ENCODE results near the gene RAPGEF6. TPM values are rescaled to one million over a fixed set of nuclear protein-coding genes. Genes with fewer than 3 reads are reported as not detected.

Gene RAPGEF6
- total and polyA plus RNA-seq, 9 of the 15 experiments (the other 6 are each of a cell fraction or from before 2014, with no cell fraction given), result 2.7 to 23.4 (median 12.7) TPM

- TF ChIP-seq ID3 (CRISPR knock-in tag; IDR thresholded peaks at IDR 0.05) (no peak), ID3 (tag; IDR thresholded peaks at IDR 0.05) (no peak), PPARD (CRISPR knock-in tag; IDR thresholded peaks at IDR 0.05) (no peak), MEIS2 (IDR thresholded peaks at IDR 0.05; ENCODE audit: partially characterized antibody) (peak; percentile 92), PKNOX1 (IDR thresholded peaks at IDR 0.05) (peak; percentile 66), NONO (IDR thresholded peaks at IDR 0.05; ENCODE audit: low read depth in 2 of 2, low read length in 1 of 2) (no peak), NFIC (IDR thresholded peaks at IDR 0.05) (no peak)
Measured at GRCh38 chr5:131641494-131641893, 6.5 kb upstream of the RAPGEF6 start (continued).

GRCh38 chr5:131640043-131640856 is 5.2 kb upstream of the RAPGEF6 start:
- Histone ChIP-seq H4K20me1 (replicated peaks; ENCODE audit: control insufficient read depth, insufficient read depth, low read length) (no peaks in the 10 kb centered on the region), H3K9me1 (ENCODE audit: control insufficient read depth, insufficient read depth, low read length) (no peaks in the 10 kb centered on the region), H3K9ac (ENCODE audit: insufficient read depth in 1 of 2, low read depth in 2 of 2, low read length in 2 of 2) (no peak overlapping the region), H3K9me3 (replicated peaks; ENCODE audit: control insufficient read depth, insufficient read depth, low read depth, low read length) (no peaks in the 10 kb centered on the region), H3K79me2 (ENCODE audit: control insufficient read depth, insufficient read depth, low read length) (no peaks in the 10 kb centered on the region), H2AFZ (ENCODE audit: low read depth, low read length) (no peak overlapping the region), H3K4me2 (ENCODE audit: insufficient read depth, low read length) (no peak overlapping the region), H3K36me3 (ENCODE audit: control insufficient read depth, insufficient read depth, low read length) (peaks cover 20% of the 10 kb centered on the region), H3K27me3 (ENCODE audit: control insufficient read depth in 2 of 2, insufficient read depth in 2 of 2, low read length in 2 of 2) (no peaks in the 10 kb centered on the region), H3K4me3 (no peak overlapping the region), H3K4me1 (replicated peaks in 1 of 2; ENCODE audit: control insufficient read depth in 2 of 2, insufficient read depth in 2 of 2, low read length in 2 of 2) (peaks cover 4 to 32% of the 10 kb centered on the region in 2 experiments; a peak in 4 of 5 replicates), H3K27ac (ENCODE audit: extremely low read depth, low read depth, low read length) (no peak overlapping the region; the same call in 2 of the 3 replicates)
- intact Hi-C loops (cut with micrococcal nuclease) (no loop called here), in situ Hi-C loops (cut with MboI) (no loop called here)
- DNase-seq (ENCODE audit: extremely low read depth in 1 of 4, low spot score in 3 of 4) (peak; percentile 28 to 52 (median 38)), ATAC-seq (peak; percentile 61), FAIRE-seq (no peak)
- ChIA-PET POLR2A (interaction anchor here (0.6 to 1.9 kb wide), 7 partner anchors 11 to 1184 kb away, joined by 3 to 6 read pairs (median 3); no protein-coding TSS in a partner anchor), CTCF (ENCODE audit: low intra/inter-chr PET ratio) (no interaction called here)
- WGBS (ENCODE audit: insufficient coverage, low coverage, missing lambda C conversion rate), result 6% methylated on average over 5 of the region's 5 CpGs
- BruUV-seq (replicated peaks), result no TSS peak
- TF ChIP-seq PRMT5 (CRISPR knock-in tag; IDR thresholded peaks at IDR 0.05), result no peak
- peak; percentile 83 for TF ChIP-seq GATA2 (CRISPR knock-in tag; IDR thresholded peaks at IDR 0.05)
- TF ChIP-seq DDX20 (tag; IDR thresholded peaks at IDR 0.05; ENCODE audit: low read depth), result no peak
- TF ChIP-seq DPF2 (IDR thresholded peaks at IDR 0.05), result peak; percentile 81
- TF ChIP-seq SAFB2 (IDR thresholded peaks at IDR 0.05; ENCODE audit: borderline replicate concordance, low read depth, low read length, severe bottlenecking), result no peak
- TF ChIP-seq RCOR1 (IDR thresholded peaks at IDR 0.05; ENCODE audit: borderline replicate concordance in 1 of 2, low read depth in 2 of 2, low read length in 2 of 2), result peak in 1 of 2 experiments; percentile 83; a peak in 1 of 4 replicates
- no peak for TF ChIP-seq TCF15 (CRISPR knock-in tag; IDR thresholded peaks at IDR 0.05)
- no peak for TF ChIP-seq HNRNPK (IDR thresholded peaks at IDR 0.05; ENCODE audit: low read depth, low read length, poor library complexity, severe bottlenecking)
- TF ChIP-seq MITF (IDR thresholded peaks at IDR 0.05), result no peak
- TF ChIP-seq ZFP1 (CRISPR knock-in tag; IDR thresholded peaks at IDR 0.05), result no peak

Measured in K562 (cell line).